GM18867 (cell line): ENCODE data around the gene PRKRA.
"Not testable (repeated sequence)": the region's sequence is repeated elsewhere in the genome, so short reads cannot be mapped to it uniquely, and the experiment has no call there.

Experiments
- ATAC-seq: cut with Tn5 transposase; IDR thresholded peaks from one replicate; pipeline ENCODE4 v1.9.1; 2021; ENCODE audit warnings: mild to moderate bottlenecking, moderate library complexity; ENCODE audit not compliant: unreplicated experiment

Gene PRKRA

GRCh38 chr2:178469219-178469849 lies 18.4 kb upstream of the PRKRA start:
- ATAC-seq = no peak

- ATAC-seq = no peak
Measured at GRCh38 chr2:178457390-178457886, 6.5 kb upstream of the PRKRA start.

GRCh38 chr2:178455947-178456346 lies 5.0 kb upstream of the PRKRA start:
- ATAC-seq = no peak

GRCh38 chr2:178452870-178453269 lies 1.9 kb upstream of the PRKRA start:
- ATAC-seq = no peak

- ATAC-seq = no peak
Measured at GRCh38 chr2:178452334-178452733, 1.4 kb upstream of the PRKRA start.

GRCh38 chr2:178450524-178450773 lies 526 bp downstream of the PRKRA start:
- peak; percentile 56 for ATAC-seq

GRCh38 chr2:178449700-178450523 lies 1.1 kb downstream of the PRKRA start:
- peak; percentile 14 for ATAC-seq

GRCh38 chr2:178448968-178449661 lies 1.9 kb downstream of the PRKRA start:
- no peak for ATAC-seq

- ATAC-seq = no peak
Measured at GRCh38 chr2:178441426-178441825, 9.5 kb downstream of the PRKRA start.

- ATAC-seq = no peak
Measured at GRCh38 chr2:178436662-178437061, 14.3 kb downstream of the PRKRA start.

GRCh38 chr2:178429336-178429735 lies 21.6 kb downstream of the PRKRA start:
- ATAC-seq = no peak

GRCh38 chr2:178428396-178428806 lies 22.6 kb downstream of the PRKRA start:
- no peak for ATAC-seq

GRCh38 chr2:178427458-178427857 lies 23.5 kb downstream of the PRKRA start:
- no peak for ATAC-seq

- ATAC-seq = no peak
Measured at GRCh38 chr2:178426388-178426787, 24.6 kb downstream of the PRKRA start.

- no peak for ATAC-seq
Measured at GRCh38 chr2:178425255-178425827, 25.6 kb downstream of the PRKRA start.

GRCh38 chr2:178423746-178424145 lies 27.2 kb downstream of the PRKRA start:
- ATAC-seq = not testable (repeated sequence)

- ATAC-seq = no peak
Measured at GRCh38 chr2:178422097-178422496, 28.9 kb downstream of the PRKRA start.

GRCh38 chr2:178420463-178420999 lies 30.4 kb downstream of the PRKRA start:
- ATAC-seq = no peak

- peak; percentile 29 for ATAC-seq
Measured at GRCh38 chr2:178419123-178419522, 31.9 kb downstream of the PRKRA start.

- no peak for ATAC-seq
Measured at GRCh38 chr2:178418426-178418825, 32.5 kb downstream of the PRKRA start.

GRCh38 chr2:178417916-178418315 lies 33.1 kb downstream of the PRKRA start:
- ATAC-seq = no peak
